A673 (cell line): ENCODE measurements around the gene SERGEF.

Experiments
- EZH2 ChIP-seq: fragments of 200-600 bp; sonication (generic); IDR thresholded peaks from 2 replicates; pipeline ENCODE4 v1.6.1; 2017; ENCODE audit warnings: borderline replicate concordance, low read depth, mild to moderate bottlenecking, mixed read lengths, antibody characterized with exemption, low read length; ENCODE audit not compliant: poor library complexity, severe bottlenecking
- TF ChIP-seq, protein P1 (sequence below): fragments of 300-800, 200-600 bp; sonication (generic); conservative IDR thresholded peaks from 2 replicates; pipeline ENCODE4 v1.5.1; 2017; ENCODE audit warnings: low read depth, mild to moderate bottlenecking, antibody characterized with exemption, low read length, moderate library complexity, mixed read lengths

DNA sequence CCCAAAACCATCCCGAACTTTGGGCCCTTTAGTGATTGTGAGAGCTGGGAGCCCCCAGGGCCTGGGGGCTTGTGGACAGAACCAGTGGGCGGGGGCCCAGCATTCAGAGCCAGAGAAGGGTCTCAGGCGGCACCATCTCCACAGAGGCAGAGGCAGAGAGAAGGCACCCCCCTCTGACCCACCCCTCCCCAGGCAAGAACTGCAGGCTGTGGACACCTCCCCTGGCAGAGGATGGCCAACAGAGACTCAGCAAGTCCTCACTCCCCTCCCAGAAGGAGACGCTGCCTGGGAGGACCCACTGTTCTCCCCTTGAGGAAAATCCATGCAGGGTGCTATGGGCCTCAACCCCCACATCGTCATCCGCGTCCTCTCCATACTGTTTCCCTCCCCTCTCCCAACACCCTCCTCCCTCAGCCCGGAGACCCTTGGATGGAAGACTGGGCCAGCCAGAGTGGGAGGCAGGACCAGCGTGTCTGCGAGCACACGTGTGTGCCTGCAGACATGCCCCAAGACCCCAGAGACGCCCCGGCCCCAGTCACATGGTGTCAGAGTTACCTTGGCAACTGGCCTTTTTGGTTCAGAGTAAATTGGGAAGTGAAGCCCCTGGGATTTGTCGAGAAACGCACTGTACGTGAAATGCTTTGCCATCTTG lies 235.6 kb downstream of the SERGEF start:
- TF ChIP-seq, protein P1, sequence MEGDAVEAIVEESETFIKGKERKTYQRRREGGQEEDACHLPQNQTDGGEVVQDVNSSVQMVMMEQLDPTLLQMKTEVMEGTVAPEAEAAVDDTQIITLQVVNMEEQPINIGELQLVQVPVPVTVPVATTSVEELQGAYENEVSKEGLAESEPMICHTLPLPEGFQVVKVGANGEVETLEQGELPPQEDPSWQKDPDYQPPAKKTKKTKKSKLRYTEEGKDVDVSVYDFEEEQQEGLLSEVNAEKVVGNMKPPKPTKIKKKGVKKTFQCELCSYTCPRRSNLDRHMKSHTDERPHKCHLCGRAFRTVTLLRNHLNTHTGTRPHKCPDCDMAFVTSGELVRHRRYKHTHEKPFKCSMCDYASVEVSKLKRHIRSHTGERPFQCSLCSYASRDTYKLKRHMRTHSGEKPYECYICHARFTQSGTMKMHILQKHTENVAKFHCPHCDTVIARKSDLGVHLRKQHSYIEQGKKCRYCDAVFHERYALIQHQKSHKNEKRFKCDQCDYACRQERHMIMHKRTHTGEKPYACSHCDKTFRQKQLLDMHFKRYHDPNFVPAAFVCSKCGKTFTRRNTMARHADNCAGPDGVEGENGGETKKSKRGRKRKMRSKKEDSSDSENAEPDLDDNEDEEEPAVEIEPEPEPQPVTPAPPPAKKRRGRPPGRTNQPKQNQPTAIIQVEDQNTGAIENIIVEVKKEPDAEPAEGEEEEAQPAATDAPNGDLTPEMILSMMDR = no peak
- no peak for TF ChIP-seq EZH2
